GM13977 (cell line): ENCODE results near the gene POGLUT3.

Source experiments
- DNase-seq: peaks from one replicate; pipeline ENCODE4 v3.0.0; 2012; ENCODE audit warnings: low spot score
- in situ Hi-C: fragments of 300-500 bp; cut with MboI; formaldehyde crosslinking; loops from one replicate; pipeline ENCODE4 v1.12.0; 2022; ENCODE audit warnings: low sequenced_read_pairs, low pct_unique_long_range_greater_than_20kb, mixed read lengths, inconsistent platforms; ENCODE audit not compliant: unreplicated experiment
- TF ChIP-seq, protein P1 (sequence below): IDR thresholded peaks from 2 replicates; pipeline ENCODE4 v1.5.1; 2012; ENCODE audit warnings: mild to moderate bottlenecking, control low read depth; ENCODE audit not compliant: insufficient read depth; ENCODE audit errors: extremely low read depth, missing control alignments

The POGLUT3 gene

DNA sequence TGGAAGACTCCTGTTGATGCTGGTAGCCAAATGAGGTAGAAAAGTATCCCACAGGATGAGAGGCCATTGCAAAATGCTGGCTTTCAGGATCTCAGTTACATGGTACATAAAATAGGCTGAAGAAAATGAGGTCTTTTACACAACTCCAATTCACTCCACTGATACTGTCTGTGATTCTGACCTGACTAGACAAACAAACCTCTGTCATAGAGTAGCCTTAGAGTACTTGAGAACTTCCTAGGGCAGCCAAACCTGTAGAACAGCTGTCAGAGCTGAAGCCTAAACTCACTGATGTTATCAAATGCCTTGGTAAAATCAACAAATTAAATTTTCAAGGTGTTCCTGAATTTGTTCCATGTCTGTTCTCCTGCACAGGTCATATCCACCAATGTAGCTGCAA, 26.2 kb upstream of the POGLUT3 start:
- TF ChIP-seq, protein P1, sequence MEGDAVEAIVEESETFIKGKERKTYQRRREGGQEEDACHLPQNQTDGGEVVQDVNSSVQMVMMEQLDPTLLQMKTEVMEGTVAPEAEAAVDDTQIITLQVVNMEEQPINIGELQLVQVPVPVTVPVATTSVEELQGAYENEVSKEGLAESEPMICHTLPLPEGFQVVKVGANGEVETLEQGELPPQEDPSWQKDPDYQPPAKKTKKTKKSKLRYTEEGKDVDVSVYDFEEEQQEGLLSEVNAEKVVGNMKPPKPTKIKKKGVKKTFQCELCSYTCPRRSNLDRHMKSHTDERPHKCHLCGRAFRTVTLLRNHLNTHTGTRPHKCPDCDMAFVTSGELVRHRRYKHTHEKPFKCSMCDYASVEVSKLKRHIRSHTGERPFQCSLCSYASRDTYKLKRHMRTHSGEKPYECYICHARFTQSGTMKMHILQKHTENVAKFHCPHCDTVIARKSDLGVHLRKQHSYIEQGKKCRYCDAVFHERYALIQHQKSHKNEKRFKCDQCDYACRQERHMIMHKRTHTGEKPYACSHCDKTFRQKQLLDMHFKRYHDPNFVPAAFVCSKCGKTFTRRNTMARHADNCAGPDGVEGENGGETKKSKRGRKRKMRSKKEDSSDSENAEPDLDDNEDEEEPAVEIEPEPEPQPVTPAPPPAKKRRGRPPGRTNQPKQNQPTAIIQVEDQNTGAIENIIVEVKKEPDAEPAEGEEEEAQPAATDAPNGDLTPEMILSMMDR: no peak
- in situ Hi-C loops: no loop called here
- DNase-seq: no peak

DNA sequence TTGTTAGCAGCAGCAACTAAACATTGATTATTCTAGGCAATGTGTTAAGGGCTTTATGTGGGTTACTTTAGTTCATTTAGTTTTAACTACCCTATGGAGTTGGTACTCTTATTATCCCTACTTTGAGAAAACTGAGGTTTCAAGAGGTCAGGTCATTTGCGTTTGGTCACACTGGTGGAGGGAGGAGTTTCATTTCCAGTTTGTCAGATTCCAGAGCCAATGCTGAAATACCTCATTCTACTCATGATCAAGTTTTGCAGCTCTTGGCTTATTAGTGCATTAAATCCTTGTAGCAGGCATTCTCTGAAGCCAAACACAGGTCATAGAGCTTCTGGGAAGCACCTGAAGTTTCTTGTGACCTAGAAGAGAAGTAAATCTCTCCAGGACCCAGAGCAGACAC, 24.1 kb upstream of the POGLUT3 start:
- in situ Hi-C loops: no loop called here
- TF ChIP-seq, protein P1: no peak
- DNase-seq: no peak

DNA sequence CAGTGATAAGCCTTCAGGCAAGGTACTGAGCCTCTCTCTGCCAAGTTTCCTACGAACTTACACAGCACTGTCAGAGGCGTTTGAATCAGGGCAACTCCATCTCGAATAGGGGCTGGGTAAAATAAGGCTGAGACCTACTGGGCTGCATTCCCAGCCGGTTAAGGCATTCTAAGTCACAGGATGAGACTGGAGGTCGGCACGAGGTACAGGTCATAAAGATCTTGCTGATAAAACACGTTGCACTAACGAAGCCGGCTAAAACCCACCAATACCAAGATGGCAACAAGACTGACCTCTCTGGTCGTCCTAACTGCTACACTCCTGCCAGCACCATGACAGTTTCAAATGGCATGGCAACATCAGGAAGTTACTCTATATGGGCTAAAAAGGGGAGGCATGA, 20.4 kb upstream of the POGLUT3 start:
- TF ChIP-seq, protein P1: no peak
- in situ Hi-C loops: no loop called here
- no peak for DNase-seq

DNA sequence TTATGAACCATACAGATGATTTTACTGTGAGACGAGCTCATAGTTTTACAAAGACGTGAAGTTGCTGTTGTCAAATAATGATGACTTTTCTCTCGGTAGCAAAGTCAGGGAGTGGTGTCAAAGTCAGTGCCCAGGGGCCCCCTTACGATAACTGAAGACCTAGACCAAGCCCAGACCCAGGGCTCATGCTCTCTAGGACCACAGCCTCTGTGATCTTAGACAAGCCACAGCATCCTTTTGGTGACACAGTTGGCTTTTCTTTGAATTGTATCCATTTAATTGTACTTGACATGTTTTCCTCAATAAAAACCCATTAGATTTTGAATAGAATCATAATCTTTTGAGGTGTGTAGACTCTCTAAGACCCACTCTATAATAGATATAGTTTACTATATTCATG, 17.9 kb upstream of the POGLUT3 start:
- TF ChIP-seq, protein P1: no peak
- in situ Hi-C loops: no loop called here
- DNase-seq: no peak

DNA sequence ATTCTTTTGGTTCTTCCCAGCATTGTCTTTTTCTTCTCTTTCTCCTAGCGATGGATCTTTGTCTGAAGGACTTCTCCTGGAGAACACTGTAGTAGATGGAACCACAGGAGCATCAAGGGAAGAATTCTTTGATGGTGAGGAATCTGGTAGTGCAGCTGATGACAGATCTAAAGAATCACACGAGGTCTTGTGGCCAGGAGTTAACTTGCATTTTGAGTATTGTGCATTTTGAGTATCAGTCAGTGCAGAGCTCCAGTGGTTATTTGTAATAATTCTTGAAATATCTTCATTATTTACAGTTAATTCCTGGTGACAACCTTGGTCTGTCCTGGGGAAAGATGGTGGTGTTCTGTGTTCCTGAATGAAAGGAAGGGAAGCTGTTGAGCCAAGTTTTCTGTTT, 14.5 kb upstream of the POGLUT3 start:
- in situ Hi-C loops: no loop called here
- DNase-seq: no peak
- TF ChIP-seq, protein P1: no peak

DNA sequence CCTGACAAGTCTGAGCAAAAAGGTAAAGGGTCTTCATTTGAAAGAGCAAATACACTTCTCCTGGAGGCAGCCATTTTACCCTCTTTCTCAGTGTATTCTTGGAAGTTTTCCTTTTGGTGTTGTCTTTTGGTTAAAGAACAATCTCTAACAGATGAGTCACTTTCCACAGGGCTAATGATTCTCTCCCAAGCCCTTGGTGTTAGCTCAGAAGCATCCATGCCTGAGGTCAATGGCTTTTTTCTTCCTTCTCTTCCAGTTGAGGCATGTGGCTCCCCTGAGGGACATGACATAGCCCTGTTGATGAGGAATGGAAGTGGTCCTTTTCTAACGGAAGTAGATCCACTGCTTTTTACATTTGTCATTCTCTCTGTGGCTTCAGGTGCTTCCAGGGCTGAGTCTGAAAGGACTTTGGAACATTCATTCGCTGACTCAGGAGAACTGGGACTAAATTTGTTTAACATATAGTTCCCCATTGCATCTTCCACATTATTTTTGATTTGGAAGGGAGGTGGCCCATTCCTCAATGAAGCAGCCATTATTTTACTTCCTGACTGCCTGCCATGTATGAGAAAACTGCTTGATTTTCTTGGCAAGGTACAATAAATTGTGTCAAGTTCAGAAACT, 13.8 kb upstream of the POGLUT3 start:
- in situ Hi-C loops: no loop called here
- TF ChIP-seq, protein P1: no peak
- no peak for DNase-seq
